HepG2 (cell line): ENCODE measurements around the gene TMEM100. TPM values are rescaled to one million over a fixed set of nuclear protein-coding genes. Genes with fewer than 3 reads are reported as not detected.

Experiments used
- ATF1 ChIP-seq: IDR thresholded peaks from 2 replicates; pipeline ENCODE4 v1.6.1; 2016; ENCODE audit warnings: mild to moderate bottlenecking, control low read depth
- EEA1 ChIP-seq: sonication (generic); formaldehyde crosslinking; IDR thresholded peaks from 2 replicates; pipeline ENCODE4 v1.5.1; 2020; ENCODE audit warnings: mild to moderate bottlenecking, missing genetic modification reagents, borderline replicate concordance
- ESRRA ChIP-seq: sonication (generic); formaldehyde crosslinking; IDR thresholded peaks from 2 replicates; pipeline ENCODE4 v1.5.1; 2020; ENCODE audit warnings: mild to moderate bottlenecking, low read depth, missing genetic modification reagents
- HES4 ChIP-seq: sonication (generic); formaldehyde crosslinking; IDR thresholded peaks from 2 replicates; pipeline ENCODE4 v1.9.0; 2021; ENCODE audit warnings: mild to moderate bottlenecking, missing genetic modification reagents, borderline replicate concordance
- IKZF1 ChIP-seq: fragments of 450-650 bp; IDR thresholded peaks from 2 replicates; pipeline ENCODE4 v1.7.1; 2016
- MLX ChIP-seq: IDR thresholded peaks from 2 replicates; pipeline ENCODE4 v1.6.1; 2016
- MLXIP ChIP-seq: sonication (generic); formaldehyde crosslinking; IDR thresholded peaks from 2 replicates; pipeline ENCODE4 v1.9.0; 2021; ENCODE audit warnings: missing genetic modification reagents, borderline replicate concordance
- MYPOP ChIP-seq: sonication (generic); formaldehyde crosslinking; IDR thresholded peaks from 2 replicates; pipeline ENCODE4 v1.8.1; 2023; ENCODE audit warnings: mild to moderate bottlenecking, moderate library complexity, missing genetic modification reagents
- PRDM15 ChIP-seq: sonication (generic); formaldehyde crosslinking; IDR thresholded peaks from 2 replicates; pipeline ENCODE4 v1.4.0; 2020; ENCODE audit warnings: missing genetic modification reagents
- TEF ChIP-seq: sonication (generic); formaldehyde crosslinking; IDR thresholded peaks from 2 replicates; pipeline ENCODE4 v1.5.0; 2020; ENCODE audit warnings: missing genetic modification reagents
- THAP9 ChIP-seq: sonication (generic); formaldehyde crosslinking; IDR thresholded peaks from 2 replicates; pipeline ENCODE4; 2020; ENCODE audit warnings: missing genetic modification reagents, mild to moderate bottlenecking, borderline replicate concordance
- ZGPAT ChIP-seq: IDR thresholded peaks from 2 replicates; pipeline ENCODE4 v1.6.1; 2016; ENCODE audit warnings: mild to moderate bottlenecking
- ZNF724P ChIP-seq: sonication (generic); formaldehyde crosslinking; IDR thresholded peaks from 2 replicates; pipeline ENCODE4 v1.8.0; 2022; ENCODE audit warnings: missing genetic modification reagents, borderline replicate concordance
- polyA plus RNA-seq, 8 experiments: library from polyadenylated mRNA; depleted of rRNA in 3 of 8; stranded (reverse) in 7 of 8; unstranded in 1 of 8; fragments of >200 nt; fragmentation: Illumina TruSeq in 4 of 8; extraction: Trizol in 4 of 8; gene quantifications; 2 replicates each; pipeline versions ENCODE4 v1.2.1 to v1.2.3, GENCODE V29; 2011 to 2016; ENCODE audit warnings: low read depth in 4 of 8, missing spikeins in 1 of 8, mixed read lengths in 1 of 8; ENCODE audit not compliant: insufficient read depth in 1 of 8
- total RNA-seq, 5 experiments: library from RNA; depleted of rRNA; stranded (reverse); fragments of >200 nt; fragmentation: Illumina TruSeq; extraction: Trizol; gene quantifications; 2 replicates each; pipeline ENCODE4 v1.2.3, GENCODE V29; 2016; ENCODE audit warnings: low read depth in 1 of 5

The TMEM100 gene
- total and polyA plus RNA-seq, 2 of the 13 experiments (the other 11 are each of a cell fraction or from before 2014, with no cell fraction given) = not detected

- TF ChIP-seq MLXIP (CRISPR knock-in tag) = peak; percentile 67
- TF ChIP-seq ESRRA (CRISPR knock-in tag) = peak; percentile 62; the same call in 1 of the 2 replicates
- 0 out of 2 replicates have a peak, but pooled peaks have one; percentile 30 for TF ChIP-seq MLX (CRISPR knock-in tag)
- TF ChIP-seq ATF1 (CRISPR knock-in tag) = no peak
- peak; percentile 66; the same call in 1 of the 2 replicates for TF ChIP-seq HES4 (CRISPR knock-in tag)
- TF ChIP-seq MYPOP = peak; percentile 71; the same call in 1 of the 2 replicates
- TF ChIP-seq IKZF1 = no peak
- TF ChIP-seq EEA1 (CRISPR knock-in tag) = 0 out of 2 replicates have a peak, but pooled peaks have one; percentile 80
- peak; percentile 98 for TF ChIP-seq ZGPAT (CRISPR knock-in tag)
- peak; percentile 83 for TF ChIP-seq THAP9
- TF ChIP-seq TEF = peak; percentile 63; the same call in 1 of the 2 replicates
- no peak for TF ChIP-seq ZNF724P
- peak; percentile 75; the same call in 1 of the 2 replicates for TF ChIP-seq PRDM15
Observed at GRCh38 chr17:55750750-55751657, 28.3 kb upstream of the TMEM100 start, which contains the start of gene PCTP (continued).
